ENCODE data around the gene NRL.

GRCh38 chr14:24135834-24136683 lies 21.3 kb upstream of the NRL start, which contains the start of gene PSME1:
- TF ChIP-seq CTCF (IDR thresholded peaks at IDR 0.05) (no peak), EZH2 (IDR thresholded peaks at IDR 0.05) (no peak)
